HG03175 (cell line): Measurements from ENCODE around the gene CMBL.
"Not testable (repeated sequence)": the region's sequence is repeated elsewhere in the genome, so short reads cannot be mapped to it uniquely, and the experiment has no call there.

Experiments
- ATAC-seq: cut with Tn5 transposase; IDR thresholded peaks from one replicate; pipeline ENCODE4 v1.9.1; 2021; ENCODE audit warnings: mild to moderate bottlenecking, moderate library complexity; ENCODE audit not compliant: unreplicated experiment

The CMBL gene

GRCh38 chr5:10262121-10262774, 45.5 kb downstream of the CMBL start:
- ATAC-seq: no peak

- ATAC-seq: no peak
Measured at GRCh38 chr5:10261065-10261464, 46.6 kb downstream of the CMBL start.

GRCh38 chr5:10259899-10260298, 47.8 kb downstream of the CMBL start:
- no peak for ATAC-seq

DNA sequence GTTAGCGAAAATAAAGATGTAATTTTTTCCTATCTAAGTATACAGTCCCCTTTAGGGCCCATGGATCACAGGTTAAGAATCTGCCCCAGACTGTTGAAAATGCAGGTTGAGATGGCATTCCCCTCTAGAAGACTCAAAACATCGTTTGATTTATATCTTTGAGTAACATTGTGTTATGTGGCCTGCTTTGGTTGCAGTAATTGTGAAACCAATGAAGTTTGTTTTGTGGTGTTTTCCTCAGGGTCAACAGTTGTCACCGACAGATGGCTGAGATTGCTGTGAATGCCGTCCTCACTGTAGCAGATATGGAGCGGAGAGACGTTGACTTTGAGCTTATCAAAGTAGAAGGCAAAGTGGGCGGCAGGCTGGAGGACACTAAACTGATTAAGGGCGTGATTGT, 49.8 kb downstream of the CMBL start:
- ATAC-seq: no peak

- ATAC-seq: no peak
Measured at GRCh38 chr5:10254686-10255085, 53.0 kb downstream of the CMBL start.

DNA sequence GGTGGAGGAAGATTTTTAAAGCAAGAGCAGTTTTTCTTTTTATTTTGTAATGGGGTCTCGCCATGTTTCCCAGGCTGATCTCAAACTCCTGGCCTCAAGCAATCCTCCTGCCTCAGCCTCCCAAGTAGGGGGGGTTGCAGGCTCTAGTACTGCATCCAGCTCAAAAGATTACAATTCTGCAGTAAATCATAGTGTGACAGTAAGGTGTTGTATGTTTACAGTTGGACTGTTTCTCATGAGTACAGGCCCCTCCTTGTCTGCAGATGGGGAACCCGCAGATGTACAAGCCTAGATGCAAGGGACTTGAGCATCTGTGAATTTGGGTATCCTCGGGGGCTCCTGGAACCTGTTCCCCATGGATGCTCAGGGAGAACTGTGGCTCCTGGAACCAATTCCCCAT, 54.3 kb downstream of the CMBL start:
- no peak for ATAC-seq

DNA sequence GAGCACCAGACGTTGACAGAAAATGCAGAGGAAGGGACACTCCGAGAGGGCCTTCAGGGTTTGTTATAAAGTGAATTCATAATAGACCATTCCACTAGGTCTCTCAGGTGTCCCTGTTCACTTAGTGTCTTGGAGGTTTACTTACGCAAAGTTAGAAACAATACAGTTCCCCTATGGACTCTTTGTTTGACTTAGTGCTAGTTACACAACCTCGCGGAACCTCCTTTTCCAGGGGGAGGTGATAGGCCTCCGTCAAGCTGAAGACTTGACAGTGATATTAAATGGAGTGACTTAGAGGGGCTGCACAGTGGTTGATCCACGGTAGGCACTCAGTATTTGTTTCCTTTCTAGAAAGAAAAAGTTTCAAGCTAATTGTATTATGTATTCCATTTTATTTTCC, 56.3 kb downstream of the CMBL start:
- no peak for ATAC-seq

GRCh38 chr5:10250806-10251276, 56.9 kb downstream of the CMBL start:
- peak; percentile 13 for ATAC-seq

- peak; percentile 78 for ATAC-seq
Measured at GRCh38 chr5:10249948-10250805, 57.5 kb downstream of the CMBL start, which contains the start of gene CCT5. Gene CCT5 (plus strand): TSS chr5:10250280. CDS start chr5:10250341, 61 bp downstream.

DNA sequence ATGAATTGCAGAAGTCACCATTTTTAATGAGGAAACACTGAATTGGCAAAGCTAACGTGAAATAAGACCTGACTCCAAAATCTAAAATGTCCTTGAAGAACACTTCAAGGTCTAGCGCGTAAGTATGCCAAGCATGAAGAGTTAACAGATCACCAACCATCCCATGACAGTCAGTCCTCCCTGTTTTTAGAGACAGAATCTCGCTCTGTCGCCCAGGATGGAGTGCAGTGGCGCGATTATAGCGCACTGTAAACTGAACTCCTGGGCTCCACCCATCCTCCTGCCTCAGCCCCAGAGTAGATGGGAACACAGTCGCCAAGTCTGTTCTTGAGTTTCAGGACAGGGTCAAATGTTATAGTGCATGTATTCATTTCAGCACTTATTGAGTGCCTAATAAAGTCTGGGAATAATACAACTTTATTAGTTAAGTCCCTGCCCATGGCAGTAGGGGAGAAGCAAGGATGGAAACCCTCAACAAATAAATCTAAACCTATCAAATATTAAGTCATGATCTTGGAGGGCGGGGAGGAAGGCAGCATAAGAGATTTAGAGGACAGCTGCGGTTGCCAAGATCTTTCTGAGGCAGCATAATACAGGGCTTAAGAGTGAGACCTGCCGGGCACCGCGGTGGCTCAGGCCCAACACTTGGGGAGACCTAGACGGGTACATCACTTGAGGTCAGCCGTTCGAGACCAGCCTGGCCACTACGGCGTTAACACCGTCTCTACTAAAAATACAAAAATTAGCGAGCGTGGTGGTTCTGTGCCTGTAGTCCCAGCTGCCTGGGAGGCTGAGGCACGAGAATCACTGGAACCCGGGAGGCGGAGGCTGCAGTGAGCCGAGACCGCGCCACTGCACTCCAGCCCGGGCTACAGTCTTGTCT, 59.1 kb downstream of the CMBL start:
- ATAC-seq: peak; percentile 3

- not testable (repeated sequence) for ATAC-seq
Measured at GRCh38 chr5:10247217-10247616, 60.5 kb downstream of the CMBL start.

DNA sequence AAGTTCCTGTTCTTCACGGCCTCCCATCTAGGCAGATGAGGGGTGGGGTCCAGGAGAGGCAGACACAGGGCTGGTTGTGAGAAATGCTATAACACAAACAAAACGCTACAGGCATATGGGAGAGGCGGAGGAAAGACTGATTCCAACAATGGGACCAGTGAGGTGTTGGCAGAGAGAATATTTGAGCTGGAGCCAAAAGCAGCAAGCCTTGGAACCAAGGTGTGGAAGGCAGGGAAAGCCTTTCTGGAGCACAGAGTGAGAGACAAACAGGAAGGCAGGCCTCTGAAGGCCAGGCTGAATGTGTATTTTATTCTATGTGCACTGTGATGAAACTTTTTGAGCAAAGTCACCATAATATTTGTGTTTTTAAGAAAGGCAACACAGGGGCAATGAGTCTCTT, 60.9 kb downstream of the CMBL start:
- ATAC-seq: no peak

- no peak for ATAC-seq
Measured at GRCh38 chr5:10244342-10244944, 63.3 kb downstream of the CMBL start.

DNA sequence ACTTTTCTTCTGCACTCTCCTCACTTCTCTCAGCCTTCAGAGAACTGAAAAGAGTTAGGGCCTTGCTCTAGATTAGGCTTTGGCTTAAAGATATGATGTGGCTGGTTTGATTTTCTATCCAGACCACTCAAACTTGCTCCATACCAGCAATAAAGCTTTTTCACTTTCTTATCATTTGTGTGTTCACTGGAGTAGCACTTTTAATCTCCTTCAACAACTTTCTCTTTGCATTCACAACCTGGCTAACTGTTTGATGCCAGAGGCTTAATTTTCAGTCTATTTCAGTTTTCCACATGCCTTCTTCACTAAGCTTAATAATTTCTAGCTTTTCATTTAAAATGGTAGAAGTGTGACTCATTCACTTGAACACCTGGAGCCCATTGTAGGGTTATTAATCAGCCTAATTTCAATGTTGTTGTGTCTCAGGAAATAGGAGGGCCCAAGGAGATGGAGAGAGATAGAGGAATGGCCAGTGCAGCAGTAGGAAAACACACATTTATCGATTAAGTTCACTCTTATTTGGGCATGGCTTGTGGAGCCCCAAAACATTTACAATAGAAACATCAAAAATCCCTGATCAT, 64.0 kb downstream of the CMBL start:
- no peak for ATAC-seq

- no peak for ATAC-seq
Measured at GRCh38 chr5:10235350-10235749, 72.4 kb downstream of the CMBL start.

- ATAC-seq: no peak
Measured at GRCh38 chr5:10233505-10233904, 74.2 kb downstream of the CMBL start.

DNA sequence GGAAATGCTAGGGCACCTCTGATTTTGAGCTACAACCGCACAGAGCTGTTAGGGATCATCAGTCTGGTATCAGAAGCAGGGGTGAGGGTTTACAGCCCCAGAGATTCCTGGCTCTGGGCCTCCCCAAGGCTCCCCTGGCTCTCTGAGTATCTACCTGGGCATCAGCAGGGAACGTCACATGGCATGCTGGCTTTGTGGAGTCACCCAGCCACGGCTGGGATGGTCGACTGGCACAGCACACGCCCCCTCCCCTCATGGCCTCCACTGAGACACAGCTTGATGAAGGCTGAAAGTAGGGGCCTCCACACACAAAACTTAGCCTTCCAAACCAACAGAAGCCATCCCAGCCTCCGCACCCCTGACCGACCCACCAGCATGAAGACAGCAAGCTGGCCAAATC, 74.7 kb downstream of the CMBL start:
- ATAC-seq: no peak

DNA sequence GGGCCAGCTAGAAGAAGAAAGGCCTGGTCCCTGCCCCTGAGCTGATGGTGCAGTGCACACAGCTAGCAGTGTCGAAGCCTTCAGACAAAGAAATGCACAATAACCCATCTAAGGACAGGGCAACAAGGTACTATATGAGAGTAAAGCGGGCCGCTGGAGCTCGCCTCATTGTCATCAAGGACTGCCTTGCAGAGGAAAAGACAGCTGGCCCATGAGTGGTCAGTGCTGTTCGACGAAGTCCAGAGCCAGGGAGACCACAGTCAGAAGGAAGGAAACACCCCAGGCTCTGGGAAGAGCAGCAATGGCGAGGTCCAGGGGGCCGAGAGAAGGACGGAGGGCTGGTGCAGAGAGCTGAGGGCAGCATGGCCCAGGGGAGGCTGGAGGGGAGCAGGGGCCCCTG, 75.3 kb downstream of the CMBL start:
- ATAC-seq: no peak

GRCh38 chr5:10229306-10230048, 78.2 kb downstream of the CMBL start:
- no peak for ATAC-seq

DNA sequence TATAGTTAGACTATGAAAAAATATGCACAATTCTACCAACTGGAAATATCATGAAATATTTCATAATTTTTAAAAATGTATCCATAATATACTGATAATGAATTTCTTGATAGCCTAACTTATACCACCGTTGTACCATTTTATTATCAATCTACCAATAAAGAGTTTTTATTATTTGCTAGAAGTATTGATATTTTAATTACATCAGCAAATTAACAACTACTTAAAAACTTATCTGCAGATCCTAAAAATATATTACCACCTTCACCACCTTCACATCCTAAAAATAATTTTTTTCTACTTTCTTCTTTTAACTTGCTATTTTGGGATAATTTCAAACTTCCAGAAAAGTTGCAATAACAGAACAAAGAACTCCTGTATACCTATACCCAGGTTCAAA, 79.4 kb downstream of the CMBL start:
- no peak for ATAC-seq
